ENCODE data around the gene MACROD2. TPM values are rescaled to one million over a fixed set of nuclear protein-coding genes. Genes with fewer than 3 reads are reported as not detected.

Gene MACROD2
- total and polyA plus RNA-seq, 4 donors: 0.66 to 10.5 (median 3.3) TPM

GRCh38 chr20:15476781-15477180 is 1481.5 kb downstream of the MACROD2 start:
- Histone ChIP-seq H3K9me3 (ENCODE audit: control insufficient read depth in 4 of 4, low read length in 3 of 4) (no peaks in the 10 kb centered on the region), H3K27me3 (ENCODE audit: control insufficient read depth in 4 of 4, insufficient read depth in 4 of 4, low read length in 3 of 4) (no peaks in the 10 kb centered on the region), H3K9ac (ENCODE audit: low read depth in 1 of 2, low read length in 2 of 2) (no peak overlapping the region), H3K27ac (ENCODE audit: low read depth in 1 of 2, low read length in 2 of 2) (no peak overlapping the region), H3K4me3 (ENCODE audit: low read depth in 1 of 3, low read length in 3 of 3) (no peak overlapping the region), H3K4me1 (ENCODE audit: control insufficient read depth in 4 of 4, insufficient read depth in 4 of 4, low read length in 3 of 4) (no peaks in the 10 kb centered on the region), H3K36me3 (ENCODE audit: control insufficient read depth in 4 of 4, insufficient read depth in 3 of 4, low read depth in 1 of 4, low read length in 3 of 4) (no peaks in the 10 kb centered on the region)
- TF ChIP-seq, protein P1, sequence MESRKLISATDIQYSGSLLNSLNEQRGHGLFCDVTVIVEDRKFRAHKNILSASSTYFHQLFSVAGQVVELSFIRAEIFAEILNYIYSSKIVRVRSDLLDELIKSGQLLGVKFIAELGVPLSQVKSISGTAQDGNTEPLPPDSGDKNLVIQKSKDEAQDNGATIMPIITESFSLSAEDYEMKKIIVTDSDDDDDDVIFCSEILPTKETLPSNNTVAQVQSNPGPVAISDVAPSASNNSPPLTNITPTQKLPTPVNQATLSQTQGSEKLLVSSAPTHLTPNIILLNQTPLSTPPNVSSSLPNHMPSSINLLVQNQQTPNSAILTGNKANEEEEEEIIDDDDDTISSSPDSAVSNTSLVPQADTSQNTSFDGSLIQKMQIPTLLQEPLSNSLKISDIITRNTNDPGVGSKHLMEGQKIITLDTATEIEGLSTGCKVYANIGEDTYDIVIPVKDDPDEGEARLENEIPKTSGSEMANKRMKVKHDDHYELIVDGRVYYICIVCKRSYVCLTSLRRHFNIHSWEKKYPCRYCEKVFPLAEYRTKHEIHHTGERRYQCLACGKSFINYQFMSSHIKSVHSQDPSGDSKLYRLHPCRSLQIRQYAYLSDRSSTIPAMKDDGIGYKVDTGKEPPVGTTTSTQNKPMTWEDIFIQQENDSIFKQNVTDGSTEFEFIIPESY (IDR thresholded peaks at IDR 0.05): no peak
- TF ChIP-seq SP1 (IDR thresholded peaks at IDR 0.05) (no peak), ATF3 (IDR thresholded peaks at IDR 0.05) (no peak), FOXA1 (IDR thresholded peaks at IDR 0.05) (no peak), NR2F2 (IDR thresholded peaks at IDR 0.05) (no peak), CTCF (IDR thresholded peaks at IDR 0.05; ENCODE audit: low read depth, low read length, missing input control) (no peak), JUND (IDR thresholded peaks at IDR 0.05) (no peak), RAD21 (IDR thresholded peaks at IDR 0.05) (no peak)
- DNase-seq (ENCODE audit: low spot score): no peak
- 91% methylated on average over 5 of the region's 5 CpGs for WGBS

- Histone ChIP-seq H3K4me3 (ENCODE audit: low read depth in 1 of 3, low read length in 3 of 3) (no peak overlapping the region), H3K9ac (ENCODE audit: low read depth in 1 of 2, low read length in 2 of 2) (no peak overlapping the region), H3K27me3 (ENCODE audit: control insufficient read depth in 4 of 4, insufficient read depth in 4 of 4, low read length in 3 of 4) (no peaks in the 10 kb centered on the region), H3K27ac (ENCODE audit: low read depth in 1 of 2, low read length in 2 of 2) (no peak overlapping the region), H3K9me3 (ENCODE audit: control insufficient read depth in 4 of 4, low read length in 3 of 4) (no peaks in the 10 kb centered on the region), H3K36me3 (ENCODE audit: control insufficient read depth in 4 of 4, insufficient read depth in 3 of 4, low read depth in 1 of 4, low read length in 3 of 4) (no peaks in the 10 kb centered on the region), H3K4me1 (ENCODE audit: control insufficient read depth in 4 of 4, insufficient read depth in 4 of 4, low read length in 3 of 4) (no peaks in the 10 kb centered on the region)
- TF ChIP-seq RXRA (IDR thresholded peaks at IDR 0.05) (no peak), ATF3 (IDR thresholded peaks at IDR 0.05) (no peak), HNF4G (IDR thresholded peaks at IDR 0.05) (no peak), GABPA (IDR thresholded peaks at IDR 0.05 in 1 of 2, conservative IDR thresholded peaks at IDR 0.05 in 1 of 2) (no peak)
- DNase-seq (ENCODE audit: low spot score): no peak
- 75% methylated on average over 3 of the region's 3 CpGs for WGBS
Observed at GRCh38 chr20:15482525-15482924, 1487.2 kb downstream of the MACROD2 start.

GRCh38 chr20:15485519-15485918 is 1490.2 kb downstream of the MACROD2 start:
- no peak overlapping the region for H3K4me3 ChIP-seq (ENCODE audit: low read depth in 1 of 3, low read length in 3 of 3)
- no peak overlapping the region for H3K9ac ChIP-seq (ENCODE audit: low read depth in 1 of 2, low read length in 2 of 2)
- TF ChIP-seq RAD21 (IDR thresholded peaks at IDR 0.05) (no peak), YY1 (IDR thresholded peaks at IDR 0.05) (no peak), FOXA2 (IDR thresholded peaks at IDR 0.05) (no peak), NR2F2 (IDR thresholded peaks at IDR 0.05) (no peak), HNF4A (conservative IDR thresholded peaks at IDR 0.05) (no peak), REST (IDR thresholded peaks at IDR 0.05) (no peak), SP1 (IDR thresholded peaks at IDR 0.05) (no peak), CTCF (IDR thresholded peaks at IDR 0.05; ENCODE audit: low read depth, low read length, missing input control) (no peak)
- TF ChIP-seq, protein P1 (IDR thresholded peaks at IDR 0.05): no peak
- no peaks in the 10 kb centered on the region for H3K27me3 ChIP-seq (ENCODE audit: control insufficient read depth in 4 of 4, insufficient read depth in 4 of 4, low read length in 3 of 4)
- 63% methylated on average over 2 of the region's 2 CpGs for WGBS
- peaks cover 0 to 3% (median 0%) of the 10 kb centered on the region in 4 donors for H3K9me3 ChIP-seq (ENCODE audit: control insufficient read depth in 4 of 4, low read length in 3 of 4)
- no peak overlapping the region for H3K27ac ChIP-seq (ENCODE audit: low read depth in 1 of 2, low read length in 2 of 2)
- H3K4me1 ChIP-seq (ENCODE audit: control insufficient read depth in 4 of 4, insufficient read depth in 4 of 4, low read length in 3 of 4): no peaks in the 10 kb centered on the region
- DNase-seq (ENCODE audit: low spot score): no peak
- H3K36me3 ChIP-seq (ENCODE audit: control insufficient read depth in 4 of 4, insufficient read depth in 3 of 4, low read depth in 1 of 4, low read length in 3 of 4): no peaks in the 10 kb centered on the region

All from liver (tissue), 9 donors.